Activated naive CD8-positive, alpha-beta T cell treated with anti-CD3 and anti-CD28 coated beads, Interleukin-2, amount 50 U/mL, for 24 hours (primary cell): ENCODE data around the gene APOC3.
"Not testable (repeated sequence)": the region's sequence is repeated elsewhere in the genome, so short reads cannot be mapped to it uniquely, and the experiment has no call there.

Source experiments
- ATAC-seq: fragments of 150-1000 bp; cut with Tn5 transposase; one replicate; pipeline ENCODE4 v1.10.0; 2021
- DNase-seq: peaks from one replicate; pipeline ENCODE4 v3.0.0; 2021
- H3K27ac Mint-ChIP-seq: one replicate; pipeline ENCODE4 v1.8.0; 2021; ENCODE audit warnings: mild to moderate bottlenecking, mixed read lengths
- H3K27me3 Mint-ChIP-seq: one replicate; pipeline ENCODE4 v1.8.0; 2021; ENCODE audit warnings: mixed read lengths
- H3K36me3 Mint-ChIP-seq: one replicate; pipeline ENCODE4 v1.8.0; 2021; ENCODE audit warnings: low read depth, mixed read lengths
- H3K4me1 Mint-ChIP-seq: one replicate; pipeline ENCODE4 v1.8.0; 2021; ENCODE audit warnings: mixed read lengths
- H3K4me3 Mint-ChIP-seq: one replicate; pipeline ENCODE4 v1.8.0; 2021; ENCODE audit warnings: mild to moderate bottlenecking, moderate library complexity, mixed read lengths
- H3K9me3 Mint-ChIP-seq: one replicate; pipeline ENCODE4 v1.8.0; 2021; ENCODE audit warnings: mixed read lengths

Gene APOC3

DNA sequence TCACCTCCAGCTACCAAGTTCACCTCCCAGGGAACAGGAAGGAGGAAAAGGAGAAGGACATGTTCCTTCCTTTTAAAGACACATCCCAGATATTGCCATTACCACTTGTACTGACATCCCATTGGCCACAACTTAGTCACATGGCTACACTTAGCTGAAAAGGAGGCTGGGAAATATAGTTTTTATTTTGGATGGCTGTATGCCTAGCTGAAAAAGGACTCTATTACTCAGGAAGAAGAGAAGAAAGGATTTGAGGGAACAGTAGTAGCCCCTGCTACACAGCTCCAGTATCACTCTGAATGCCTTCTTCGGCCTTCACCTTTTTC is 36.0 kb upstream of the APOC3 start:
- Mint-ChIP-seq H3K4me3 (no peak overlapping the region), H3K9me3 (no peaks in the 10 kb centered on the region), H3K27ac (no peak overlapping the region), H3K36me3 (no peaks in the 10 kb centered on the region), H3K27me3 (peaks cover 2% of the 10 kb centered on the region), H3K4me1 (peaks cover 8% of the 10 kb centered on the region)
- DNase-seq (no peak), ATAC-seq (no peak)

DNA sequence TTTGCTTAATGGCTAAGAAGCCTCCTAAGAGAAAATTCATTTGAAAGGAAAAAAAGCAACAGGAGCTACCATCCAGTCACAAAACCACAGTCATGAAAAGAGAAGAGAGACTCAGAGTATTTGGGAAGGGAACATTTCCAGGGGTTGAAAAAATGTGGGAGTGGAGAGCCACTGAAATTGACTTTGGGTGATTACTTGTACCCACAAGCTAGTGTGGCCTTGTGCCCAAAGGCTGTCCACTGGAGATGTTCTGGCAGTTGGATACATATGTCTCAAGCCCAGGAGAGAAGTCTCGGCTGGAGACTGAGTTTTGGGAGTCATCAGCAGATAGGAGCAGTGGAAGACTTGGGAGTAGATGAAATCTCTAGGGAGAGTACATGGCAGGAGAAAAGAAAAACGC is 34.9 kb upstream of the APOC3 start:
- ATAC-seq (no peak), DNase-seq (no peak)
- Mint-ChIP-seq H3K9me3 (no peaks in the 10 kb centered on the region), H3K4me1 (peaks cover 8% of the 10 kb centered on the region), H3K36me3 (no peaks in the 10 kb centered on the region), H3K27me3 (peaks cover 8% of the 10 kb centered on the region), H3K4me3 (no peak overlapping the region), H3K27ac (no peak overlapping the region)

DNA sequence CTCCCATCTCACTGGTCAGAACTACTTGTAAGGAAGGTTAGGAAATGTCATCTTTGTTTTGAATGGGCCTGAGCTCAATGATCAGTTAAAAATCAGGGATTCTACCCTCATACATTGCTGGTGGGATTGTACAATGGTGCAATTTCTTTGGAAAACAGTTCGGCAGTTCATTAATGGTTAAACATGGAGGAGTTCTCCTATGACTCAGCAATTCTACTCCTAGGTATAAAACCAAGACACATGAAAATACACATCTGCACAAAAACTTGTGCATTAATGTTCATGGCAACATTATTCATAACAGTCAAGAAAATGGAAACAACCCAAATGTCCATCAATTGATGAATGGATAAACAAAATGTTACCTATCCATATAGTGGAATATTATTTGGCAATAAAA is 33.2 kb upstream of the APOC3 start:
- DNase-seq (no peak), ATAC-seq (no peak)
- no peak overlapping the region for H3K4me3 Mint-ChIP-seq
- no peaks in the 10 kb centered on the region for H3K36me3 Mint-ChIP-seq
- H3K9me3 Mint-ChIP-seq = no peaks in the 10 kb centered on the region
- peaks cover 5% of the 10 kb centered on the region for H3K4me1 Mint-ChIP-seq
- no peak overlapping the region for H3K27ac Mint-ChIP-seq
- H3K27me3 Mint-ChIP-seq = peaks cover 9% of the 10 kb centered on the region

DNA sequence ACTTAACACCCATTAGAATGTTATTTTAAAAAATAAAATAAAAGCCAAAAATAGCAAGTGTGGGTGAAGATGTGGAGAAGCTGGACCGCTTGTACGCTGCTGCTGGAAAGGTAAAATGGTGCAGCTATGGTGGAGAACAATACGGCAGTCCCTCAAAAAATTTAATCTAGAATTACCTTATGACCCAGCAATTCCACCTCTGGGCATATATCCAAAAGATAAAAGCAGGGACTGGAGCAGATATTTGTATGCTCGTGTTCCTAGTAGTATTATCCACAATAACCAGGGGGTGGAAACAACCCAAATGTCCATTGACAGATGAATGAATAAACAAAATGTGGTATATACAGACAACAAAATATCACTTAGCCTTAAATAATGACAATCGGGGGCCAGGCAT is 31.9 kb upstream of the APOC3 start:
- Mint-ChIP-seq H3K9me3 (no peaks in the 10 kb centered on the region), H3K27ac (no peak overlapping the region), H3K4me3 (no peak overlapping the region), H3K27me3 (peaks cover 9% of the 10 kb centered on the region), H3K36me3 (no peaks in the 10 kb centered on the region), H3K4me1 (no peaks in the 10 kb centered on the region)
- DNase-seq = no peak
- ATAC-seq = no peak

DNA sequence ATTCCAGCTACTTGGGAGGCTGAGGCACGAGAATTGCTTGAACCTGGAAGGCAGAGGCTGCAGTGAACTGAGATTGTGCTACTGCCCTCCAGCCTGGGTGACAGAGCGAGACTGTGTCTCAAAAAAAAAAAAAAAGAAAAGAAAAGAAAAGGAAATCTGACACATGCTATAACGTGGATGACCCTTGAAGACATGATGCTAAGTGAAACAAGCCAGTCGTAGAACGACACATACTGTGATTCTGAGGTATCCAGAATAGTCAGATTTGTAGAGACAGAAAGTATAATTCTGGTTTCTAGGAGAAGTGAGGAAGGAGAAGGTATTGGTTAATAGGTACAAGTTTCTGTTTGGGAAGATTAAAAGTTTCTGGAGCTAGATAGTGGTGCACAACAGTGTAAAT is 31.3 kb upstream of the APOC3 start:
- H3K27me3 Mint-ChIP-seq = peaks cover 9% of the 10 kb centered on the region
- ATAC-seq (peak; percentile 40), DNase-seq (no peak)
- H3K4me1 Mint-ChIP-seq = no peaks in the 10 kb centered on the region
- no peak overlapping the region for H3K4me3 Mint-ChIP-seq
- no peaks in the 10 kb centered on the region for H3K36me3 Mint-ChIP-seq
- no peak overlapping the region for H3K27ac Mint-ChIP-seq
- no peaks in the 10 kb centered on the region for H3K9me3 Mint-ChIP-seq

DNA sequence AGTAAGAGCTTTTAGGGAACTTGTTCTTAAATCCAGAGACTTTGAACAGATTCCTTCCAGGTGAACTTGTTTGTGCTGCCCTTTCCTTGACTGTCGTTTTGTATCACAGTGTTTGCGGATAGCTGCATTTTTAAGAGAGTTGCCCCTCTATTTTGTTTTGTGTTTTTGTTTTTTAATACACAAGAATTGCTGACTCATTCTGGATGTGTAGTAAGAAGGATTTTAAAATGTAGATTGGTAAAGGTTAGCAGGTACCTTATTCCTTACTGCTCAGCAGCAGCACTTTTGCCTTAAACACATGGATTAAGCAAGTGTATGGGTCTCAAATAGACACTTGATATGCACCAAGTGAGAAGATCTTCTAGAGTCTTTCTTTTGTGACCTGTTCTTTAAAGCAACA is 29.1 kb upstream of the APOC3 start:
- no peak overlapping the region for H3K27ac Mint-ChIP-seq
- ATAC-seq (no peak), DNase-seq (no peak)
- H3K4me3 Mint-ChIP-seq = no peak overlapping the region
- H3K4me1 Mint-ChIP-seq = no peaks in the 10 kb centered on the region
- no peaks in the 10 kb centered on the region for H3K36me3 Mint-ChIP-seq
- H3K9me3 Mint-ChIP-seq = no peaks in the 10 kb centered on the region
- peaks cover 9% of the 10 kb centered on the region for H3K27me3 Mint-ChIP-seq

DNA sequence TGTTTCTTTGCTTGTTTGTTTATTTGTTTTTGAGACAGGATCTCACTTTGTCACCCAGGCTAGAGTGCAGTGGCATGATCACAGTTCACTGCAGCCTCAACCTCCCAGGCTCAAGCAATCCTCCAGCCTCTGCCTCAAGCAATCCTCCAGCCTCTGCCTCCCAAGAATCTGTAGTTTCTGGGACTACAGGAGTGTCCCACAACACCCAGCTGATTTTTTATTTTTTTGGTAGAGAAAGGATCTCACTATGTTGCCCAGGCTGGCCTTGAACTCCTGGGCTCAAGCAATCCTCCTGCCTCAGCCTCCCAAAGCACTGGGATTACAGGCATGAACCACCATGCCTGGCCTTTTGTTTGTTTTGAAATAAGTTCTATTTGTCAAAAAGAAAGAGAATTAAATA is 28.0 kb upstream of the APOC3 start:
- not testable (repeated sequence) for H3K27ac Mint-ChIP-seq, H3K4me3 Mint-ChIP-seq, ATAC-seq, H3K4me1 Mint-ChIP-seq, H3K36me3 Mint-ChIP-seq, DNase-seq, H3K9me3 Mint-ChIP-seq, H3K27me3 Mint-ChIP-seq

DNA sequence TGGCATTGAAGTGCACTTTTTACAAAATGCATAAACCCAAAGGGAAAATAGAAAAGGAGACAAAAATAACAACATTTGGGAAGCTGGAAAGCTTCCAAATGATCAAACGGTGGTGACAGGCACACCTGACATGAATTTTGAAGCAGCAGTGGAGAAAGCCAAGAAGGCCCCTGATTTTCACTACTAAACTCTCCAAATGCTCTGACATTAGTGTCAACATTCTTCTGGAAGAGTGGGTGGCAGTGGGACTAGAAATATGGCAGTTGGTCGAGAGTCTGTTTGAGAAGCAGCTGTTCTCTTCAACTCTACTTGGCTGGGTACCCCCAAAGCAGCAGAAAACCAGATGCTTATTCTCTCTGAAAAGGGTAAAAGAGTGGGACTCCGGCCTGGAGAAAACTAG is 25.7 kb upstream of the APOC3 start:
- Mint-ChIP-seq H3K4me1 (no peaks in the 10 kb centered on the region), H3K27ac (no peak overlapping the region), H3K4me3 (no peak overlapping the region), H3K36me3 (no peaks in the 10 kb centered on the region), H3K27me3 (peaks cover 9% of the 10 kb centered on the region), H3K9me3 (no peaks in the 10 kb centered on the region)
- ATAC-seq = no peak
- no peak for DNase-seq

DNA sequence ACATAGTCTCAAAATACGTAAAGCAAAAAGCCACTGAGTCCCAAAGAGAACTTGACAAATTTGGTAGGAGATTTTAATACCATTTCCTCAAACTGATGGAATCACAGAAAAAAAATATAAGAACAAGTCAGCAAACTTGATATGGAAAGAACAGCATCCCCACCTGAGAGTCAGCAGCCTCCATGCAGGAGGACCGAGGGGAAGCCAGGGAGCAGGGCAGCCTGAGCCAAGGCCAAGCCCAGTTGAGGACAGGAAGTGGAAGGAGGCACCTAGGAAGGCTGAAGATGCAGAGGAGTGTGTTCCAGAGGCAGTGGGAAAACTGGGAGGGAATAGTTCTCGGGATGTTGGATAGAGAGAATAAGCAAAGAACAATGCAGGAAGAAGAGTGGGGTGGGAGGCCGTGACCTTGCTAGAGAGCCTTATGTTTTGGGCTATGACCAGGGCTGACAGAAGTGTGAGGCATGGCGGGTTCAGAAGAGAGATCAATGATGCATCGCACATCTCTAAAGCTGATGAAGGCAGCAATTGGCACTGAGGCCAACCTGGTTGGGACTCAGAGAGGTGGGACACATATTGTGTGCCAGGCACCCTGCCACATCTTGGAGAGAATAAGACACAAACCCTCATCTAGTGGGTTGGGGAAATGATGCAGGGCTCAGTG is 22.0 kb upstream of the APOC3 start:
- no peaks in the 10 kb centered on the region for H3K36me3 Mint-ChIP-seq
- no peak for DNase-seq
- H3K9me3 Mint-ChIP-seq = no peaks in the 10 kb centered on the region
- no peak for ATAC-seq
- H3K4me3 Mint-ChIP-seq = no peak overlapping the region
- H3K4me1 Mint-ChIP-seq = no peaks in the 10 kb centered on the region
- no peaks in the 10 kb centered on the region for H3K27me3 Mint-ChIP-seq
- H3K27ac Mint-ChIP-seq = no peak overlapping the region

DNA sequence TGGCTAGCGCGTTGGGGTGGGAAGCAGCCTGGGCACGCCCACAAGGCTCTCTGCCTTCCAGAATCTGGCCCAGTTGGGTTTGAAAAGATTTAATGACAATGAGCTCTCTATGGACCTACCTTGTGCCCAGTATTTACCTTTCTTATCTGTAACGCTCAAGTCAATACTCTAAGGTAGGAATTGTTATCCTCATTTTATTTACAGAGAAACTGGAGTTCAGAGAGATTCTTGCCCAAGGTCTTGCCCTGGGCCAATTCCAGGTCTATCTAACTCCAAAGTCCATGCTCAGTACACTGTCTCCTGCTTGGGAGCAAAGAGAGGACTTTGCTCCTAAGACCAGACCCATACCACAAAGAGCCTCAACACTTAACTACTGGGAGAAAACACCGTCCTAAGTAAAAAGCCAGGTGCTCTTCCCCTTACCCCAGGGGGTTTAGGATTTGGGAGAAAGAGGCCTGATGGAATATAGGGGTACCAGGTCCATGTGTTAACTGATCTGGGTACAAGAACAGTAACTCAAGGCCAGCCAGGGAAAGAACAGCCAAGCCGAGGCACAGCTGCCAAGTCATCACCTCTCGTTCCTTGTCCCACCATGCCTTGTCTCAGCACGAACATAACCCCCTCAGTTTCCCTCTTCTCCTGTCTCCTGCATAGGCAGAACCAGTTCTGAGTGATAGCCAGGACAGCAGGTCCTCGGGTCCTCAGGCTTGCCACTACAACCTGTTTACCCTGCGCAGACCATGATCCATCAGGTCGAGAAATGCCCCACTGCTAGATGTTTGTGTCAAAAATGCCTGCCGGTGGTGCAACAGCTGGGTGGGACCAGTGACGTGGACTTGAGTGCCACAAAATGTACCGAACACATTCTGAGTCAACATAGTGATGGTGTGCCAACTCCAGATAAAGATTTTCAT is 21.2 kb upstream of the APOC3 start:
- H3K4me3 Mint-ChIP-seq = no peak overlapping the region
- H3K4me1 Mint-ChIP-seq = no peaks in the 10 kb centered on the region
- ATAC-seq = no peak
- no peak overlapping the region for H3K27ac Mint-ChIP-seq
- DNase-seq = no peak
- H3K9me3 Mint-ChIP-seq = no peaks in the 10 kb centered on the region
- H3K36me3 Mint-ChIP-seq = no peaks in the 10 kb centered on the region
- H3K27me3 Mint-ChIP-seq = no peaks in the 10 kb centered on the region

DNA sequence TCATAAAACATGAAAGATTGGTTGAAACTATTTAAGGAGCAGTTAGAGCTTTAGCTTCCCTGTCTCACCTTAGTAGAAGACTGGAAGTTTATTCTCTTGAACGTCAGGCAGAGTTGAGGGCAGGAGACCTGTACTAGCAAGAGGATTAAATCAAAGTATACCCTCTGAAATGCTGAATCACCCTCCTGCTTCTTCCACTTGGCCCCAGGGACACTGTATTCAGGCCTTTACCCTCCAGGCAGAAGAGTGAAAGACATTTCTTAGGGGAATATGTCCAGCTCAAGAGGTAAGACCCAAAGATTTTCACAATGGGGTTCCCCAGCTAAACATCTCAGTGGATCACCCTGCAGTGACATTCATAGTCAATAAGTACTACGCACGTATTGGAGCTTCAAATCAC is 18.5 kb upstream of the APOC3 start:
- H3K4me3 Mint-ChIP-seq = no peak overlapping the region
- no peaks in the 10 kb centered on the region for H3K27me3 Mint-ChIP-seq
- DNase-seq = no peak
- no peaks in the 10 kb centered on the region for H3K36me3 Mint-ChIP-seq
- H3K9me3 Mint-ChIP-seq = no peaks in the 10 kb centered on the region
- H3K4me1 Mint-ChIP-seq = no peaks in the 10 kb centered on the region
- ATAC-seq = no peak
- no peak overlapping the region for H3K27ac Mint-ChIP-seq

DNA sequence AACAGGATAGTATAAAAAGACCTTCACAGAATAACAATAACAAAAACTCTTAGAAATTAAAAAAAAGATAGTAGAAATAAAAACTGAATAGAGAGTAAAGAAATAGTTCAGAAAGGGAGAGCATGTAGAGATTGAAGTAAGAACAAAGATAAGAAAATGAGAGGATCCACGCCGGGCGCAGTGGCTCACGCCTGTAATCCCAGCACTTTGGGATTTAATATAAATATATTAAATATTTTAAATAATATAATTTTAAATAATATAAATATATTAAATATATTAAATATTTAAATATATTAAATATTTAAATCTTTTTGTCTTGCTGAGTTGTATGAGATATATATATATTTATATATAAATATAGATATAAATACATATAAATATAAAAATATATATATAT is 17.6 kb upstream of the APOC3 start:
- Mint-ChIP-seq H3K9me3 (no peaks in the 10 kb centered on the region), H3K4me1 (no peaks in the 10 kb centered on the region), H3K4me3 (no peak overlapping the region), H3K27ac (no peak overlapping the region), H3K27me3 (no peaks in the 10 kb centered on the region), H3K36me3 (no peaks in the 10 kb centered on the region)
- ATAC-seq (no peak), DNase-seq (no peak)

DNA sequence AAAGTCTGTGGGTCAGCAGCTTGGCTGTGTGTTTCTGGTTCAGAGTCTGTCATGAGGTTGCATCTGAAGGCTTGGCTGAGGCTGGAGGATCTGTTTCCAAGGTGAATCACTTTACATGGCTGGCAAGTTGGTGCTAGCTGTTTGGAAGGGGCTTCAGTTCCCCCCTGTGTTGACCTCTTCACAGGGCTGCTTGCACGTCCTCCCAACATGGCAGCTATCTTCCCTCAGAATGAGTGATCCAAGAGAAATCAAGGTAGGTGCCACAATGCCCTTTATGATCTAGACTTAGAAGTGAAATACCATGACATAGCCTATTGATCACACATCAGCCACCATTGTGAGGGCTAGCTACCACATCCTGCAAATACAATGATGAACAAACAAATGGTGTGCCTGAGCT is 16.5 kb upstream of the APOC3 start:
- Mint-ChIP-seq H3K4me1 (no peaks in the 10 kb centered on the region), H3K4me3 (no peak overlapping the region), H3K27ac (no peak overlapping the region), H3K36me3 (no peaks in the 10 kb centered on the region), H3K27me3 (no peaks in the 10 kb centered on the region), H3K9me3 (no peaks in the 10 kb centered on the region)
- no peak for DNase-seq
- no peak for ATAC-seq

DNA sequence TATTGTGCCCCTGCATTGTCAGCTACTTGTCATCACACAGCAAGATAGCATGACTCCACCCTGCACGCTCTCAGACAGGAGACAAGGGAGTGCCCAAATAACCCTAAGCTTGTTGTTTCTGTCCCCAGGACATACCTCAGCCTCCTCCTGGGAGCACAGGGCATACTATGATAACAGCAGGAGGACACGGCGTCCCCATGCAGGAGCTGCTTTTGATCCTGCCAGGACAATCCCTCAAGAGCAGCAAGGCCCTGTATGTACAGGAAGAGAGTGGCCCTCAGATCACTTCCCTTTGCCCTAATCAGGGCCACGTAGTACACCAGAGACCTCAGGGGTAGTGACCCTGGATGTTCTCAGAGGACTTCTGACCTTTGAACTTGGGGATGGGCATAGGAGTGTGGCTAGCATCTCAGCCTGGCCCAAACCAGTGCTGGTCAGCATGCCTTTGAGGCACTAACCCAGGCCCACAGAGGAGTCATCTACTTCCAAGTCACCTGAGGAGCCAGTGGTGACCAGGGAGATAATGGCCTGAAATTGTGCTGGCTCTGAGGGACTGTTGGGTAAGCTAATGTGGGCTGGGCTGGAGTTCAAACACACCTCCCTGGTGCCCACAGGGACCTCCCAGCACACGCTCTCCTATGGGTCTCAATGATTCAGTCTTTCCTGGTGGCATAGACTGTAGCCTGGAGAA is 15.8 kb upstream of the APOC3 start:
- no peaks in the 10 kb centered on the region for H3K36me3 Mint-ChIP-seq
- H3K9me3 Mint-ChIP-seq = no peaks in the 10 kb centered on the region
- no peak for ATAC-seq
- no peak overlapping the region for H3K4me3 Mint-ChIP-seq
- no peaks in the 10 kb centered on the region for H3K4me1 Mint-ChIP-seq
- no peak overlapping the region for H3K27ac Mint-ChIP-seq
- no peak for DNase-seq
- no peaks in the 10 kb centered on the region for H3K27me3 Mint-ChIP-seq

DNA sequence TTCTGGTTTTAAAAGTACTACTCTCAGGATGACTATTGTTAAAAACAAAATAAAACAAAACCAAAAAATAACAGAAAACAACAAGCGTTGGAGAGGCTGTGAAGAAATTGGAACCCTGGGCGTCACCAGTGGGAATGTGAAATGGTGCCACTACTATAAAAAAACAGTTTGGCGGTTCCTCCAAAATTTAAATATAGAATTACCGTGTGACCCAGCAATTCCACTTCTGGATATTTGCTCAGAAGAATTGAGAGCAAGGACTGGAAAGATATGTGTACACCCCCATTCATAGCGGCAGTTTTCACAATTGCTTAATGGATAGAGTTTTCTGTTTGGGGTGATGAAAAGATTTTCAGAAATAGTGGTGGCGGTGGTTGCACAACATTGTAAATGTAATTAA is 15.2 kb upstream of the APOC3 start:
- no peak for ATAC-seq
- no peaks in the 10 kb centered on the region for H3K27me3 Mint-ChIP-seq
- no peaks in the 10 kb centered on the region for H3K4me1 Mint-ChIP-seq

More for the DNA sequence above, 15.2 kb upstream of the APOC3 start:
- Mint-ChIP-seq H3K9me3 (no peaks in the 10 kb centered on the region), H3K4me3 (no peak overlapping the region), H3K36me3 (no peaks in the 10 kb centered on the region), H3K27ac (no peak overlapping the region)
- DNase-seq = no peak
